GM18868 (cell line): ENCODE results near the gene AGER.
"Not testable (repeated sequence)": the region's sequence is repeated elsewhere in the genome, so short reads cannot be mapped to it uniquely, and the experiment has no call there.

Experiments used
- ATAC-seq: cut with Tn5 transposase; IDR thresholded peaks from one replicate; pipeline ENCODE4 v1.9.1; 2021; ENCODE audit warnings: mild to moderate bottlenecking, moderate library complexity; ENCODE audit not compliant: unreplicated experiment

The AGER gene

GRCh38 chr6:32200711-32201475 is 16.8 kb upstream of the AGER start:
- ATAC-seq = no peak

GRCh38 chr6:32198866-32199265 is 14.8 kb upstream of the AGER start:
- ATAC-seq = no peak

DNA sequence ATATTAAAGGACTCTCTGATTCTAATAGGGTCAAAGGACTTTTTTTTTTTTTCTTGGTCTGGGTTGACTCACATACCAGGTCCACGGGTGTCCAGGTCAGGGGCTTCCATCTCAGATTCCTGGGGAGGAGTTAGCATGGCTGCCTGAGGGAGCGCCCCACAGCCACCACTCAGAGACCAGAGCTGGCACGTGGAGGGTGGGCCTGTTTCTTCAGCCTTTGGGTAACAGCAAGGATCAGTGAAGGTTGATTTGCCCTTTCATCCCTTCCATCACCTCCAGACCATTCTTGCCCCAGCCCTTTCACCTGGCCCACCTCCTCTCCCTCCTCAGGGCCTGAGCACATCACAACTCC is 14.3 kb upstream of the AGER start:
- ATAC-seq = no peak

GRCh38 chr6:32196682-32197616 is 12.9 kb upstream of the AGER start:
- ATAC-seq = no peak

GRCh38 chr6:32195902-32196681 is 12.0 kb upstream of the AGER start:
- ATAC-seq = peak; percentile 77

DNA sequence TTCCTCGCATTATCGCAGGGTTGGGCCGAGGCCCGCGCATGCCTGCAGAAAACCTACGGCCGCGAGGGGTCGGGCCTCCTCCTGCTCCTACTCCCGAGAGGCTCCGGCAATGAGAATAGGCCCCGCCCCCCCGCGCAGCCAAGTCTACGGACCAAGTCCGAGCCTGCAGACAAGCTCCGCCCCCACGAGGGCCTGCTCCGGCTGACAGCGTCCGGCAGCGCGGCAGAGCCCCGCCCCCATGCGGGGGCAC is 11.5 kb upstream of the AGER start:
- peak; percentile 63 for ATAC-seq

DNA sequence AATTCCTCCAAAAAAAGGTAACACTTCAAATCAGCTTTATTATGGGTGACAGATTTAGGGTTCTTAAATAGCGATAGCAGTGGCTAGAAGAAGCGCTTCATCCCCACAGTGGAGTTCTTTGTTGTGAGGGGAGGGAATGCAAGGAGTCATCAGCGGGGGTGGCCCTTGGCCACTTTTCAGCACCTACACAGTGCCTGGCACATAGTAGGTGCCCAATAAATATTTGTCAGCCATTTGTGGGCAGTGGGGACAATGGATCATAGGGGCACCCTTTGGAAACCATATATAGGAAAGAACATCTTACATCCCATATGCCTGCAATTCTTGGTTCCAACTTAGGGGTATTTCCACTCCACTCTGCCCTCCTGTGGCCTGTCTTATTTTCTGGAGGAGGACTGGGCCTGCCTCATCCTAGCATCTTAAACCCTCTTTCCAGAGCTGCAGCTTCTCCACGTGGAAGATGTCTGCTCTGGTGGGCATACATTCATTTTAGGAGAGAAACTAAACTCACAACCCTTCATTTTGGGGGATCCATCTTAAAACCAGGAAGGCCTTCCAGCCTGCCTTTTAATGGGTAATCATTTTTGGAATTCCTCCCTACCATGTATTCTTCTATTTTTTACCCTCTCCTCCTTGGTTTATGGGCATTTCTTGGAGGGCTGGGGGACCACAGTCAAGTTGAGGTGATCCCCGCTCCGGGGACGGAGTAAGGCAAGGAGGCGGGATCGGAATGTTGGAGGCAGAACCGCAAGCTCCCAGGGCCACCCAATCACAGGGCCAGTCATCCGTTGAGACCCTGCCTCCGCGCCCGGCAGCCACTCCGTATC is 11.0 kb upstream of the AGER start:
- ATAC-seq = no peak

DNA sequence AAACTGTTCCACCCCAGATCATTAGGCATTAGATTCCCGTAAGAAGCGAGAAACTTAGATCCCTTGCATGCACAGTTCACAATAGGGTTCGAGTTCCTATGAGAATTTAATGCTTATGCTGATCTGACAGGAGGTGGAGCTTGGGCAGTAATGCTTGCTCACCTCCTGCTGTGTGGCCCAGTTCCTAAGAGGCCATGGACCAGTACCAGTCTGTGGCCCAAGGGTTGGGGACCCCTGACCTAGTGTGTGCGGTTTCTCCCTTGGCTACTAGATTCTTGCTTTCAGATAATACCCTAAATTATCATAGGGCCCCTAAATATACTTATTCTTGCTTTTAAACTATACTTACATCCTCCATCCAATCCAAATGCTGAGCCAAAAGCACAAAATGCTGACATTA is 10.3 kb upstream of the AGER start:
- ATAC-seq = no peak

- ATAC-seq = not testable (repeated sequence)
Observed at GRCh38 chr6:32193096-32193495, 9.0 kb upstream of the AGER start.

GRCh38 chr6:32192608-32193039 is 8.6 kb upstream of the AGER start, which contains the start of gene GPSM3:
Gene GPSM3, minus strand, starts transcription at chr6:32192643. Its CDS starts 130 bp downstream, at chr6:32192513.
- no peak for ATAC-seq

DNA sequence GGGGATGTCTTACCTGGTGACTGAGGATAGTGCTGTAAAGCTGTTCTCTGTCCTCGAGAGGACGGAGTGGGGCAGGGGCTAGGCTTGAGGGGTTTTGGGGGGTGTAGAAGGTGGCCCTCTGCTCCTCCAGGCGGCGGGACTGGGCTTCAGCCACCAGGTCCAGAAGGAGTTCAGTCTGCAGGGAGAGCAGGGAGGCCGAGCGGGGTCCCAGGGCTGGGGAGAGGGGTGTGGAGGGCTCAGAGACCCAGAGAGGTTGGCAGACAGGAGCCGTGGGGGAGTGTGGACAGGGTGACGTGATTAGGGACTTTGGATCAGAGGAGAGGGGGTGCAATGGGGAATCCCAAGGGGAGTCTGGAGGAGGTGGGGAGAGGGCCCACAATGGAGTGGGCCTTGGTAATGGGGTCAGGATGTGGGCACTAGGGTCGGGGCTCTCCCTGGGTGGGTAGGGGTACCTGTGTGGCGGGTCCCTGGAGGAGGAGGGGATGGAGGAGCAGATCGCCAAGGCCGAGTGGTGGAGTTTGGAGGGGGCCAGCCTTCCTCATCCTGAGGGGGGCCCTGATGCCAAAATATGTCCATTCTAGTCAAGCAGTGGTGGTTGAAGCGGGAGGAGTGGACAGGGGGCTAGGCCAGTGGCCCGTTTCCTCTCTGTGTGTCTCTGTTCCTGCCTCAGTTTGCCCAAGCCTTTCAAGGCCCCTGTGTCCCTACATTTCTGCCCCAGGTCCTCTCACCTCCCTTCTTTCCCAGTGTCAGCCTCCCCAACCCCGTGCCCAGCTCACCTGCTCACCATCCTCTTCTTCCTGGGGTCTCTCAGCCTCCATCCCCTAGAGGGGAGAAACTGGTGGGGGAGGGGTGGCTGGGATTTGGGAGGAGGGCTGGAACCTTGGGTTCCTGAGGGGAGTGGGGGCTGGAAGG is 7.9 kb upstream of the AGER start:
- ATAC-seq = no peak

DNA sequence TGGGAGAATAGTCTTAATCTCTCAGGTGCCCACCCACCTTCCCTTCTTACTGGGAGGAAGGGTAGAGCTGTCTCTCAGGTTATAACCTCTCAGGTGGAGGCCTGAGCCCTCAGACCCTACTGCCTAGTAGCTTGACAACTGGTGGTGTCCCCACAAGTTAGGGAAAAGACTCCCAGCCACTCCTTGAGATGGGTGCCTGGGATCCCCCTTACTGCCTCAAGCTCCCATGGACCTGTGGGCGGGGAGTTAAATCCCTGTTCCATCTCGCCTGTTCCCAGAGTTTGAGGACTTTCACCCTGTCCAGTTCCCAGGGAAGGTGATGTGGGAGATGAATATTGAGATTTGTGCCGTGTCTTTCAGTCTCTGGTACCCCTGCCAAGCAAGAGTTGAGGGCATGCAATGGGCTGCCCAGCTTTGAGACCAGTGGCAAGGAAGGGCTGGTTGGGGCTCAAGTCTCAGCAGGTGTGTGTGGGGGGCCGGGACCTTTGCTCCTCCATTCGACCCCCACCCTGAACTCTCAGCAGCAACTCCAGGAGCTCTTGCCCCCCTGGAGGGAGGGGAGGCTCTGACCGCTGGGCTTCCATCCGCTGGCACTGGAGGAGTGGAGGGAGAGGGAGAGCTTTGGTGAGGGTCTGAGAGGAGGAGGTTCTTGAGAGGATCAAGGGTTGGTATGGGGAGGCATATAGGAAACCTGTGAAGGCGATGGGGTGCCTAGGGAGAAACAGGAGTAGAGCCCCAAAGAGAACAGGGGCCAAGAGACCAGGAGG is 7.0 kb upstream of the AGER start:
- ATAC-seq = no peak

GRCh38 chr6:32190054-32190851 is 6.2 kb upstream of the AGER start, which contains the start of gene PBX2:
Gene PBX2, minus strand, starts transcription at chr6:32190202. Its CDS starts 287 bp downstream, at chr6:32189915.
- peak; percentile 70 for ATAC-seq

DNA sequence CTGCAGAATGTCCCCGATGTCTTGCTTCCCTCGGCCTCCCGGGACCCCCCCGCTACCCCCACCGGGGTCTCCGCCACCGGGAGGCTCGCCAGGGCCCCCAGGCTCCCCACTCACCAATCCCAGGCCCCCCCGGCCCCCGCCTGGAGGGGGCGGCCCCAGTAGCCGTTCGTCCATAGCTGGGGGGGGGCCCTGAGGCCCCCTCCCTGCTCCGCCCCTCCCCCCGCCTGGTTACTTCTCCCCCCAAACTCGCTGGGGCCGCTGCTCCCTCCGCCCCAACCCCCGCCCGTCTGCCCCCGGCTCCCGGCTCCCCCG is 5.6 kb upstream of the AGER start:
- no peak for ATAC-seq

- ATAC-seq = no peak
Observed at GRCh38 chr6:32189069-32189741, 5.2 kb upstream of the AGER start.

GRCh38 chr6:32188381-32189068 is 4.5 kb upstream of the AGER start:
- no peak for ATAC-seq
